Activated CD8-positive, alpha-beta T cell treated with anti-CD3 and anti-CD28 coated beads for 36 hours (primary cell): ENCODE measurements around the gene BRAT1. TPM values are rescaled to one million over a fixed set of nuclear protein-coding genes. Genes with fewer than 3 reads are reported as not detected.

Experiments
- ATAC-seq: fragments of 200-7000 bp; cut with Tn5 transposase; one replicate; pipeline ENCODE4 v1.10.0; 2021; ENCODE audit warnings: mild to moderate bottlenecking, moderate library complexity
- CTCF ChIA-PET: fragments of 350-600 bp; sonication (Branson Sonifier 250); formaldehyde crosslinking; loops from one replicate; lab custom pipeline; 2021; ENCODE audit warnings: antibody characterized with exemption; lab: Charles Lee
- POLR2A ChIA-PET: fragments of 350-600 bp; sonication (Branson Sonifier 250); formaldehyde crosslinking; loops from one replicate; lab custom pipeline; 2021; ENCODE audit warnings: antibody characterized with exemption; lab: Charles Lee
- DNase-seq: peaks from one replicate; pipeline ENCODE4 v3.0.0-alpha.2; 2020
- H3K27ac Mint-ChIP-seq: one replicate; pipeline ENCODE4 v1.8.0; 2021; ENCODE audit warnings: mild to moderate bottlenecking, mixed read lengths
- H3K27me3 Mint-ChIP-seq: one replicate; pipeline ENCODE4 v1.8.0; 2021; ENCODE audit warnings: mixed read lengths
- H3K36me3 Mint-ChIP-seq: one replicate; pipeline ENCODE4 v1.8.0; 2021; ENCODE audit warnings: low read depth, mixed read lengths
- H3K4me1 Mint-ChIP-seq: one replicate; pipeline ENCODE4 v1.8.0; 2021; ENCODE audit warnings: low read depth, mixed read lengths
- H3K4me3 Mint-ChIP-seq: one replicate; pipeline ENCODE4 v1.8.0; 2021; ENCODE audit warnings: mild to moderate bottlenecking, moderate library complexity, mixed read lengths
- H3K9me3 Mint-ChIP-seq: one replicate; pipeline ENCODE4 v1.8.0; 2021; ENCODE audit warnings: mixed read lengths
- intact Hi-C: fragments of 100-400 bp; cut with micrococcal nuclease; formaldehyde crosslinking; loops from one replicate; pipeline ENCODE4 v1.10.0; 2022
- total RNA-seq, 2 experiments: library from RNA; stranded (reverse); gene quantifications; one replicate each; pipeline ENCODE4 v1.2.3, GENCODE V29; 2021
- TF ChIP-seq, protein P1 (sequence below): fragments of 200-600 bp; IDR thresholded peaks from one replicate; pipeline ENCODE4 v1.8.0; 2022; ENCODE audit warnings: antibody characterized with exemption, mild to moderate bottlenecking

The BRAT1 gene
- total RNA-seq = 10 to 100 TPM; 30.9 to 32.6 TPM

- H3K4me3 Mint-ChIP-seq = peak within 1 kb of the TSS; percentile 88
- H3K9me3 Mint-ChIP-seq = no peaks in the 10 kb centered on the region
- peak; percentile 99 for DNase-seq
- POLR2A ChIA-PET = interaction anchor here (0.8 kb wide), 2 partner anchors 13 to 15 kb away, joined by 3 to 4 read pairs; no protein-coding TSS in a partner anchor
- CTCF ChIA-PET = interaction anchor here (0.6 to 1.1 kb wide), 2 partner anchors 28 to 53 kb away, joined by 3 to 4 read pairs; no protein-coding TSS in a partner anchor
- peaks cover 21% of the 10 kb centered on the region for H3K36me3 Mint-ChIP-seq
- ATAC-seq = peak; percentile 92
- H3K27ac Mint-ChIP-seq = peak within 1 kb of the TSS; percentile 95
- no peaks in the 10 kb centered on the region for H3K27me3 Mint-ChIP-seq
- intact Hi-C loops = loop anchor here (10.0 kb wide), 1 partner anchor 79 kb away; the partner anchor contains the start of gene TTYH3
- TF ChIP-seq, protein P1, sequence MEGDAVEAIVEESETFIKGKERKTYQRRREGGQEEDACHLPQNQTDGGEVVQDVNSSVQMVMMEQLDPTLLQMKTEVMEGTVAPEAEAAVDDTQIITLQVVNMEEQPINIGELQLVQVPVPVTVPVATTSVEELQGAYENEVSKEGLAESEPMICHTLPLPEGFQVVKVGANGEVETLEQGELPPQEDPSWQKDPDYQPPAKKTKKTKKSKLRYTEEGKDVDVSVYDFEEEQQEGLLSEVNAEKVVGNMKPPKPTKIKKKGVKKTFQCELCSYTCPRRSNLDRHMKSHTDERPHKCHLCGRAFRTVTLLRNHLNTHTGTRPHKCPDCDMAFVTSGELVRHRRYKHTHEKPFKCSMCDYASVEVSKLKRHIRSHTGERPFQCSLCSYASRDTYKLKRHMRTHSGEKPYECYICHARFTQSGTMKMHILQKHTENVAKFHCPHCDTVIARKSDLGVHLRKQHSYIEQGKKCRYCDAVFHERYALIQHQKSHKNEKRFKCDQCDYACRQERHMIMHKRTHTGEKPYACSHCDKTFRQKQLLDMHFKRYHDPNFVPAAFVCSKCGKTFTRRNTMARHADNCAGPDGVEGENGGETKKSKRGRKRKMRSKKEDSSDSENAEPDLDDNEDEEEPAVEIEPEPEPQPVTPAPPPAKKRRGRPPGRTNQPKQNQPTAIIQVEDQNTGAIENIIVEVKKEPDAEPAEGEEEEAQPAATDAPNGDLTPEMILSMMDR = peak; percentile 73
- peaks cover 36% of the 10 kb centered on the region for H3K4me1 Mint-ChIP-seq
Observed at GRCh38 chr7:2555121-2556052, at the start of gene BRAT1. TSS of gene BRAT1 (minus strand) at chr7:2555524. CDS start at chr7:2554431, 1,093 bp downstream.

GRCh38 chr7:2604608-2605174 lies 49.4 kb upstream of the BRAT1 start:
- ChIA-PET CTCF (interaction anchor here (0.9 to 1.2 kb wide), 2 partner anchors 114 to 136 kb away, joined by 3 read pairs; no protein-coding TSS in a partner anchor), POLR2A (no interaction called here)
- TF ChIP-seq, protein P1 = no peak
- no peaks in the 10 kb centered on the region for H3K36me3 Mint-ChIP-seq
- no peak overlapping the region for H3K4me3 Mint-ChIP-seq
- ATAC-seq = no peak
- DNase-seq = no peak
- no peak overlapping the region for H3K27ac Mint-ChIP-seq
- no peaks in the 10 kb centered on the region for H3K27me3 Mint-ChIP-seq
- intact Hi-C loops = no loop called here
- H3K4me1 Mint-ChIP-seq = peaks cover 7% of the 10 kb centered on the region
- H3K9me3 Mint-ChIP-seq = no peaks in the 10 kb centered on the region

- intact Hi-C loops = no loop called here
- ATAC-seq = no peak
- Mint-ChIP-seq H3K9me3 (no peaks in the 10 kb centered on the region), H3K4me3 (no peak overlapping the region), H3K27ac (no peak overlapping the region), H3K27me3 (no peaks in the 10 kb centered on the region), H3K36me3 (peaks cover 3% of the 10 kb centered on the region), H3K4me1 (no peaks in the 10 kb centered on the region)
- ChIA-PET POLR2A (no interaction called here), CTCF (no interaction called here)
- TF ChIP-seq, protein P1 = no peak
- no peak for DNase-seq
Observed at GRCh38 chr7:2603044-2603965, 48.0 kb upstream of the BRAT1 start.

GRCh38 chr7:2602406-2603043 lies 47.2 kb upstream of the BRAT1 start:
- intact Hi-C loops = no loop called here
- ChIA-PET CTCF (no interaction called here), POLR2A (no interaction called here)
- Mint-ChIP-seq H3K4me1 (no peaks in the 10 kb centered on the region), H3K4me3 (no peak overlapping the region), H3K36me3 (peaks cover 3% of the 10 kb centered on the region), H3K27me3 (no peaks in the 10 kb centered on the region), H3K27ac (no peak overlapping the region), H3K9me3 (no peaks in the 10 kb centered on the region)
- TF ChIP-seq, protein P1 = no peak
- ATAC-seq = no peak
- no peak for DNase-seq
